Endothelial cell of umbilical vein (primary cell): Measurements from ENCODE around the gene LHFPL2. TPM values are rescaled to one million over a fixed set of nuclear protein-coding genes. Genes with fewer than 3 reads are reported as not detected.

Experiments
- BruUV-seq: library from RNA; stranded (reverse); fragments of 400-500 nt; replicated peaks from 2 replicates; lab custom pipeline; 2021; lab: Mats Ljungman, UMichigan
- CTCF ChIA-PET: fragments of 300-600, 350-600 bp; sonication (Branson Sonifier 250); formaldehyde crosslinking; loops from one replicate; lab custom pipeline; 2021; ENCODE audit warnings: antibody characterized with exemption, inconsistent platforms; lab: Charles Lee
- POLR2A ChIA-PET: fragments of 300-600, 350-600 bp; sonication (Branson Sonifier 250); formaldehyde crosslinking; loops from one replicate; lab custom pipeline; 2021; ENCODE audit warnings: antibody characterized with exemption, inconsistent platforms; lab: Charles Lee
- DNase-seq: peaks from one replicate; pipeline ENCODE4 v3.0.0-alpha.2; 2011; ENCODE audit warnings: low read depth, low spot score
- FAIRE-seq: peaks from 2 replicates; lab custom pipeline; 2011; peaks lifted over from hg19 to GRCh38; lab: Jason Lieb, UNC
- H2AFZ ChIP-seq: 2 replicates; pipeline ENCODE4 v1.6.0; 2012; ENCODE audit warnings: low read depth, low read length, control low read depth, inconsistent platforms
- H3K27ac ChIP-seq: 2 replicates; pipeline ENCODE4 v1.5.1; 2011; ENCODE audit warnings: low read depth, mild to moderate bottlenecking, control low read depth, low read length, moderate library complexity; ENCODE audit not compliant: insufficient read depth
- H3K27me3 ChIP-seq, 2 experiments: 2 replicates each; pipeline versions ENCODE4 v1.6.0 to v1.6.1; 2011; ENCODE audit warnings: low read length in 2 of 2, mixed read lengths in 1 of 2; ENCODE audit not compliant: control insufficient read depth in 2 of 2, insufficient read depth in 2 of 2
- H3K36me3 ChIP-seq, 2 experiments: 2 replicates in 1 of 2; 3 replicates in 1 of 2; pipeline ENCODE4 v1.5.1; 2011; ENCODE audit warnings: low read length in 2 of 2, mild to moderate bottlenecking in 1 of 2, moderate library complexity in 1 of 2; ENCODE audit not compliant: control insufficient read depth in 2 of 2, insufficient read depth in 2 of 2; ENCODE audit errors: extremely low read depth in 1 of 2
- H3K4me1 ChIP-seq: 3 replicates; pipeline ENCODE4 v1.5.1; 2011; ENCODE audit warnings: mild to moderate bottlenecking, low read length; ENCODE audit not compliant: control insufficient read depth, insufficient read depth; ENCODE audit errors: extremely low read depth
- H3K4me2 ChIP-seq: 2 replicates; pipeline ENCODE4 v1.6.1; 2011; ENCODE audit warnings: low read length, control low read depth, mixed read lengths; ENCODE audit not compliant: insufficient read depth
- H3K4me3 ChIP-seq, 3 experiments: fragments of 200-600 bp in 1 of 3; sonication (generic), shearing (Covaris generic) in 1 of 3; replicated peaks in 1 of 3; 2 replicates each; pipeline ENCODE4 v1.5.1; 2011 to 2016; ENCODE audit warnings: control low read depth in 3 of 3, low read length in 3 of 3, mild to moderate bottlenecking in 2 of 3, inconsistent platforms in 1 of 3, low read depth in 1 of 3, moderate library complexity in 1 of 3; ENCODE audit not compliant: insufficient read depth in 1 of 3
- H3K79me2 ChIP-seq: 2 replicates; pipeline ENCODE4 v1.6.0; 2012; ENCODE audit warnings: low read length, inconsistent platforms; ENCODE audit not compliant: control insufficient read depth, insufficient read depth
- H3K9ac ChIP-seq: replicated peaks from 2 replicates; pipeline ENCODE3; 2011; ENCODE audit warnings: low read length, control low read depth; ENCODE audit not compliant: insufficient read depth; ENCODE audit errors: extremely low read depth
- H3K9me1 ChIP-seq: replicated peaks from 3 replicates; pipeline ENCODE4 v1.6.0; 2011; ENCODE audit warnings: mild to moderate bottlenecking, low read length; ENCODE audit not compliant: control insufficient read depth, insufficient read depth; ENCODE audit errors: extremely low read depth
- H3K9me3 ChIP-seq: replicated peaks from 2 replicates; pipeline ENCODE4 v1.5.1; 2012; ENCODE audit warnings: low read length, inconsistent platforms; ENCODE audit not compliant: control insufficient read depth, insufficient read depth
- H4K20me1 ChIP-seq: replicated peaks from 2 replicates; pipeline ENCODE3; 2011; ENCODE audit warnings: mild to moderate bottlenecking, low read length; ENCODE audit not compliant: control insufficient read depth, insufficient read depth; ENCODE audit errors: extremely low read depth
- CTCF ChIP-seq, 2 donors: IDR thresholded peaks; 1 replicate in 1 of 2; 2 replicates in 1 of 2; pipeline ENCODE4 v1.5.1; 2011; ENCODE audit warnings: low read length in 2 of 2, mild to moderate bottlenecking in 2 of 2, moderate library complexity in 2 of 2, control low read depth in 1 of 2, inconsistent platforms in 1 of 2, low read depth in 1 of 2; ENCODE audit not compliant: insufficient read depth in 1 of 2; ENCODE audit errors: extremely low read depth in 1 of 2
- MAX ChIP-seq: IDR thresholded peaks from 2 replicates; pipeline ENCODE4 v1.6.1; 2011; ENCODE audit not compliant: insufficient read depth, insufficient read length
- MYC ChIP-seq: IDR thresholded peaks from one replicate; pipeline ENCODE4 v1.6.1; 2011; ENCODE audit warnings: mild to moderate bottlenecking, low read depth, low read length
- POLR2AphosphoS5 ChIP-seq: IDR thresholded peaks from 2 replicates; pipeline ENCODE4 v1.6.1; 2012; ENCODE audit warnings: low read depth, mild to moderate bottlenecking, control low read depth, low read length, moderate library complexity; ENCODE audit not compliant: insufficient read depth
- dilution Hi-C: fragments of 300-500 bp; cut with MboI; formaldehyde crosslinking; loops from one replicate; pipeline ENCODE4 v1.15.0; 2019; ENCODE audit warnings: low sequenced_read_pairs; ENCODE audit not compliant: extremely low pct_ligation_motif_present
- intact Hi-C: fragments of 100-400 bp; cut with micrococcal nuclease; formaldehyde crosslinking; loops from one replicate; pipeline ENCODE4 v1.10.0; 2022
- polyA plus RNA-seq, 4 experiments: library from polyadenylated mRNA; depleted of rRNA in 3 of 4; stranded (reverse) in 3 of 4; unstranded in 1 of 4; fragments of >200 nt; gene quantifications; 2 replicates each; pipeline versions ENCODE4 v1.2.1 to v1.2.3, GENCODE V29; 2011 to 2012; ENCODE audit warnings: missing spikeins in 1 of 4
- total RNA-seq: library from RNA; stranded (reverse); gene quantifications from 2 replicates; pipeline ENCODE4 v1.2.3, GENCODE V29; 2021

Gene LHFPL2
- total and polyA plus RNA-seq, 2 donors (not counting 3 experiments of a cell fraction or from before 2014, with no cell fraction given), result 9.6 to 36.3 TPM

DNA sequence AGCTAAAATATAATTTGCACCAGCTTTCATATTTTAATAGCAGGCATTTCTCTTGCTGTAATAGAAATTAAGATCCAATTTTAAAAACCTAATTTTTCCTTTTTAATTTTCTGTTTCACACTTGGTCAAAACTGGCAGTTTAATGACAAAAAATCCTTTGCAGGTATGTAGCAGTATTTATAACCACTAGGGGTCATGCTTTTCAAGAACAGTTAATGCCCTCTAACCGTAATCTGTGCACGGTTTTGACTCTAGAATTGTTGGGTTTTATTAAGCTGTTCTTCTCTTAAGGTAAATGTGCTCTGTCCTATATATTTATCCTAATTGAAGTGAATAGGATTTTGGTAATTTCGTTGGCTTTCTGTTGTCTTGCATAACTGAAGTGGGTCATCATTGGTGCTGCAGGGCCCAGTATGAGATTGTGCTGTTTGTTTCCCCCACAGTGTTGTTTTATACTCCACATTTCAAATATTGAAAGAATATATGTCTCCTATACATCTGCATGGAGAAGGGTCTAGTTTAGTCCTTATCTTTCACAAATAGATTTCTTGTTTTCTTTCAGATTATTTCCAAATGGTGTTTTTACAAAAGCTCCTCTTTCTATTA is 180.7 kb downstream of the LHFPL2 start:
- no TSS peak for BruUV-seq
- dilution Hi-C loops, result no loop called here
- CTCF ChIA-PET, result interaction anchor here (0.6 to 3.6 kb wide), 53 partner anchors 8 to 665 kb away, joined by 3 to 47 read pairs (median 4); partner anchors contain the start of genes ARSB, LHFPL2 and SCAMP1

More for the DNA sequence above, 180.7 kb downstream of the LHFPL2 start:
- H3K27me3 ChIP-seq, result no peaks in the 10 kb centered on the region
- H3K4me2 ChIP-seq, result no peak overlapping the region
- no peaks in the 10 kb centered on the region for H3K36me3 ChIP-seq
- DNase-seq (peak; percentile 67), FAIRE-seq (peak; percentile 89)
- H3K27ac ChIP-seq, result no peak overlapping the region
- intact Hi-C loops, result loop anchor here (1.0 to 5.0 kb wide), 6 partner anchors 59 to 494 kb away; partner anchors contain the start of gene LHFPL2
- H2AFZ ChIP-seq, result no peak overlapping the region
- TF ChIP-seq MYC (no peak), POLR2AphosphoS5 (no peak), CTCF (IDR thresholded peaks at IDR 0.05; ENCODE audit: extremely low read depth in 1 of 2, insufficient read depth in 1 of 2, low read depth in 1 of 2, low read length in 2 of 2) (peak; percentile 50 to 59), MAX (no peak)
- H3K4me1 ChIP-seq, result peaks cover 2% of the 10 kb centered on the region
- no peaks in the 10 kb centered on the region for H3K79me2 ChIP-seq
- H3K9ac ChIP-seq, result no peak overlapping the region
- H3K9me1 ChIP-seq, result no peaks in the 10 kb centered on the region
- POLR2A ChIA-PET, result no interaction called here
- no peaks in the 10 kb centered on the region for H3K9me3 ChIP-seq
- H4K20me1 ChIP-seq, result no peaks in the 10 kb centered on the region
- no peak overlapping the region for H3K4me3 ChIP-seq
